Liver (tissue), 9 donors: ENCODE data around the gene ANKRD36. TPM values are rescaled to one million over a fixed set of nuclear protein-coding genes. Genes with fewer than 3 reads are reported as not detected.
"Not testable (repeated sequence)": the region's sequence is repeated elsewhere in the genome, so short reads cannot be mapped to it uniquely, and the experiment has no call there.

ENCODE experiments used
- DNase-seq: peaks from one replicate; pipeline ENCODE4 v3.0.0-alpha.2; 2017; ENCODE audit warnings: low spot score
- H3K27ac ChIP-seq, 2 donors: one replicate each; pipeline ENCODE4 v1.7.0; 2013; ENCODE audit warnings: inconsistent platforms in 2 of 2, low read length in 2 of 2, control low read depth in 1 of 2, low read depth in 1 of 2, mild to moderate bottlenecking in 1 of 2
- H3K27me3 ChIP-seq, 4 donors: one replicate each; pipeline versions ENCODE4 v1.6.1 to v1.7.0; 2013; ENCODE audit warnings: low read length in 3 of 4, inconsistent platforms in 1 of 4, mild to moderate bottlenecking in 1 of 4, moderate library complexity in 1 of 4; ENCODE audit not compliant: control insufficient read depth in 4 of 4, insufficient read depth in 4 of 4
- H3K36me3 ChIP-seq, 4 donors: one replicate each; pipeline versions ENCODE4 v1.6.1 to v1.7.0; 2013; ENCODE audit warnings: low read length in 3 of 4, mild to moderate bottlenecking in 3 of 4, low read depth in 1 of 4, moderate library complexity in 1 of 4; ENCODE audit not compliant: control insufficient read depth in 4 of 4, insufficient read depth in 3 of 4
- H3K4me1 ChIP-seq, 4 donors: one replicate each; pipeline versions ENCODE4 v1.6.1 to v1.7.0; 2013; ENCODE audit warnings: low read length in 3 of 4, mild to moderate bottlenecking in 3 of 4, moderate library complexity in 1 of 4; ENCODE audit not compliant: control insufficient read depth in 4 of 4, insufficient read depth in 4 of 4
- H3K4me3 ChIP-seq, 3 donors: one replicate each; pipeline versions ENCODE4 v1.6.1 to v1.7.0; 2013; ENCODE audit warnings: low read length in 3 of 3, control low read depth in 1 of 3, low read depth in 1 of 3, mild to moderate bottlenecking in 1 of 3
- H3K9ac ChIP-seq, 2 donors: one replicate each; pipeline ENCODE4 v1.7.0; 2013; ENCODE audit warnings: low read length in 2 of 2, mild to moderate bottlenecking in 2 of 2, moderate library complexity in 2 of 2, control low read depth in 1 of 2, low read depth in 1 of 2
- H3K9me3 ChIP-seq, 4 donors: one replicate each; pipeline versions ENCODE4 v1.6.1 to v1.7.0; 2013; ENCODE audit warnings: low read length in 3 of 4; ENCODE audit not compliant: control insufficient read depth in 4 of 4
- CTCF ChIP-seq: fragments of 150-350 bp; IDR thresholded peaks from 2 replicates; pipeline ENCODE4 v1.5.1; 2017; ENCODE audit warnings: improper control_type of control experiment, low read depth, low read length; ENCODE audit not compliant: missing input control
- EGR1 ChIP-seq, 2 donors: IDR thresholded peaks; 2 replicates each; pipeline ENCODE4 v1.6.1; 2016 to 2018; ENCODE audit warnings: antibody characterized with exemption in 2 of 2, low read depth in 2 of 2
- HNF4A ChIP-seq, 2 donors: conservative IDR thresholded peaks; 2 replicates each; pipeline ENCODE4 v1.6.1; 2016; ENCODE audit warnings: antibody characterized with exemption in 2 of 2, mild to moderate bottlenecking in 2 of 2
- HNF4G ChIP-seq: IDR thresholded peaks from 2 replicates; pipeline ENCODE4 v1.6.1; 2016; ENCODE audit warnings: antibody characterized with exemption
- JUND ChIP-seq, 2 donors: IDR thresholded peaks; 2 replicates each; pipeline ENCODE4 v1.6.1; 2016; ENCODE audit warnings: antibody characterized with exemption in 2 of 2
- RAD21 ChIP-seq, 2 donors: IDR thresholded peaks; 2 replicates each; pipeline ENCODE4 v1.6.1; 2016; ENCODE audit warnings: antibody characterized with exemption in 2 of 2, mild to moderate bottlenecking in 2 of 2
- RXRA ChIP-seq, 2 donors: IDR thresholded peaks; 2 replicates each; pipeline ENCODE4 v1.6.1; 2017 to 2018; ENCODE audit warnings: antibody characterized with exemption in 2 of 2, mild to moderate bottlenecking in 1 of 2
- SP1 ChIP-seq: IDR thresholded peaks from 2 replicates; pipeline ENCODE4 v1.6.1; 2018; ENCODE audit warnings: antibody characterized with exemption, mild to moderate bottlenecking
- YY1 ChIP-seq: IDR thresholded peaks from 2 replicates; pipeline ENCODE4 v1.6.1; 2016; ENCODE audit warnings: antibody characterized with exemption, mild to moderate bottlenecking
- WGBS: extraction: QIAGEN DNeasy Blood & Tissue Kit; methylation state at CpG from one replicate; pipeline ENCODE4 v1.1.7; 2013; 5-methylcytosine and 5-hydroxymethylcytosine counted together
- polyA plus RNA-seq, 2 donors: library from polyadenylated mRNA; stranded (reverse) in 1 of 2; unstranded in 1 of 2; fragments of 200-250 nt in 1 of 2; fragments of >200 nt in 1 of 2; fragmentation: Nextera tagmentation in 1 of 2; extraction: Ambion mirVana in 1 of 2; gene quantifications; one replicate each; pipeline versions ENCODE4 v1.2.1 to v1.2.3, GENCODE V29; 2013 to 2015
- total RNA-seq, 2 donors: library from RNA; depleted of rRNA; stranded (reverse); fragments of >200 nt; gene quantifications; one replicate each; pipeline ENCODE4 v1.2.3, GENCODE V29; 2014
- TF ChIP-seq, protein P1 (sequence below): IDR thresholded peaks from 2 replicates; pipeline ENCODE4 v1.6.1; 2016; ENCODE audit warnings: antibody characterized with exemption
- donor health status: healthy.
- donor health status: healthy.
- donor health status: healthy.
- donor health status: healthy.
- donor health status: healthy.

The ANKRD36 gene
- total and polyA plus RNA-seq, 4 donors, result 0.38 to 8.5 (median 4.0) TPM

GRCh38 chr2:97267411-97268074 lies 154.6 kb downstream of the ANKRD36 start:
- Histone ChIP-seq H3K27me3 (no peaks in the 10 kb centered on the region), H3K4me3 (no peak overlapping the region), H3K9me3 (no peaks in the 10 kb centered on the region), H3K4me1 (no peaks in the 10 kb centered on the region), H3K9ac (no peak overlapping the region), H3K36me3 (no peaks in the 10 kb centered on the region), H3K27ac (no peak overlapping the region)
- TF ChIP-seq EGR1 (IDR thresholded peaks at IDR 0.05; ENCODE audit: low read depth in 2 of 2) (no peak), YY1 (no peak), JUND (IDR thresholded peaks at IDR 0.05) (no peak), HNF4G (no peak), SP1 (no peak), HNF4A (conservative IDR thresholded peaks at IDR 0.05) (no peak), RAD21 (IDR thresholded peaks at IDR 0.05) (no peak), RXRA (IDR thresholded peaks at IDR 0.05) (no peak), CTCF (no peak)
- TF ChIP-seq, protein P1, sequence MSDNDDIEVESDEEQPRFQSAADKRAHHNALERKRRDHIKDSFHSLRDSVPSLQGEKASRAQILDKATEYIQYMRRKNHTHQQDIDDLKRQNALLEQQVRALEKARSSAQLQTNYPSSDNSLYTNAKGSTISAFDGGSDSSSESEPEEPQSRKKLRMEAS, result no peak
- DNase-seq, result peak; percentile 34
- 92% methylated on average over 10 of the region's 10 CpGs for WGBS

GRCh38 chr2:97268075-97268591 lies 155.2 kb downstream of the ANKRD36 start:
- H3K27ac ChIP-seq, H3K4me1 ChIP-seq, H3K36me3 ChIP-seq, H3K9me3 ChIP-seq, H3K4me3 ChIP-seq, H3K9ac ChIP-seq, H3K27me3 ChIP-seq: not testable (repeated sequence)
- WGBS, result 97% methylated on average over 6 of the region's 6 CpGs
- DNase-seq, result peak; percentile 30

DNA sequence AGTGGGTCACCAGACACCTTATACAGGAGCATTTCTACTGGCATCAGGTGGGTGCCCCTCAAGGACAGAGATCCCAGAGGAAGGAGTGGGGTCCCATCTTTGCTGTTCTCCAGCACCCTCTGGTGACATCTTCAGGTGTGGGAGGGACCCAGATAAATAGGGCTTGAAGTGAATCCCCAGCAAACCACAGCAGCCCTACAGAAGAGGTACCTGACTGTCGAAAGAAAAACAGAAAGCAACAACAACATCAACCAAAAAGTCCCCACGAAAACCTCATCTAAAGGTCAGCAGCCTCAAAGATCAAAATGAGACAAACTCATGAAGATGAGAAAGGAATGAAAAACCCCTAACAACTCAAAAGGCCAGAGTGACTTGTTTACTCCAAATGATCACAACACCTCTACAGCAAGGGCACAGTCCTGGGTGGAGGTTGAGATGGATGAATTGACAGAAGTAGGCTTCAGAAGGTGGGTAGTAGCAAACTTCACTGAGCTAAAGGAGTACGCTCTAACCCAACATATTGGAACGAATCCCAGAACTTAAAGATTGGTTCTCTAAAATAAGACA lies 163.4 kb downstream of the ANKRD36 start:
- not testable (repeated sequence) for H3K9ac ChIP-seq, H3K4me1 ChIP-seq, H3K27ac ChIP-seq, H3K9me3 ChIP-seq, H3K36me3 ChIP-seq, H3K4me3 ChIP-seq, H3K27me3 ChIP-seq, DNase-seq
- no CpG with 5 or more reads among the region's 4 CpGs for WGBS

DNA sequence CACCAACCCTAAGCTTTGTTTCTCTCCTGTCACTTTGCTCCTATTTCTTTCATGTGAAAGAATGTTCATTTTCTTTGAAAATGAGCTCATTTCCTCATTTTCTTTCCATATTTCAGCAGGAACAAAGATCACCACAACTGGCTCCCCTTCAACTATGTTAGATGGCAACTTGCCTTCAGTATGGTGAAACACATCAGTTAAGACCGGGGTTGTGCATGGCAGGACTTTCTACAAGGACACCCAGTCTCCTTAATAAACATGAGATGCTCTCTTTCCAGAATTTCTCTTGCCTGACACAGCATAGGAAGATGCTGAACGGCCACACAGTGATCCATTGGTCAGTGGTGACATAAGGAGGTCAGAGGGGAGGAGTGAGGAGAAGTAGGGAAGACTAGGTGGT lies 172.2 kb downstream of the ANKRD36 start:
- no CpG with 5 or more reads among the region's 2 CpGs for WGBS
- DNase-seq, H3K27me3 ChIP-seq, H3K27ac ChIP-seq, H3K36me3 ChIP-seq, H3K9ac ChIP-seq, H3K9me3 ChIP-seq, H3K4me1 ChIP-seq, H3K4me3 ChIP-seq: not testable (repeated sequence)

GRCh38 chr2:97293687-97294086 lies 180.7 kb downstream of the ANKRD36 start:
- H3K36me3 ChIP-seq, H3K9me3 ChIP-seq, H3K27ac ChIP-seq, H3K4me3 ChIP-seq, H3K9ac ChIP-seq, DNase-seq, H3K4me1 ChIP-seq, H3K27me3 ChIP-seq: not testable (repeated sequence)
- 77% methylated on average over 1 of the region's 1 CpG for WGBS
